RKO (cell line): ENCODE results near the gene NPVF.

Experiments
- DNase-seq: peaks from one replicate; pipeline ENCODE4 v3.0.0-alpha.2; 2016; ENCODE audit warnings: low spot score

The NPVF gene, protein sequence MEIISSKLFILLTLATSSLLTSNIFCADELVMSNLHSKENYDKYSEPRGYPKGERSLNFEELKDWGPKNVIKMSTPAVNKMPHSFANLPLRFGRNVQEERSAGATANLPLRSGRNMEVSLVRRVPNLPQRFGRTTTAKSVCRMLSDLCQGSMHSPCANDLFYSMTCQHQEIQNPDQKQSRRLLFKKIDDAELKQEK

GRCh38 chr7:25228386-25228785 lies at the start of gene NPVF:
TSS of gene NPVF (minus strand) at chr7:25228486. CDS start at chr7:25228439, 47 bp downstream.
- DNase-seq: no peak

- DNase-seq: no peak
Measured at GRCh38 chr7:25272265-25272664, 44.0 kb upstream of the NPVF start.

- no peak for DNase-seq
Measured at GRCh38 chr7:25263337-25263736, 35.1 kb upstream of the NPVF start.

GRCh38 chr7:25262586-25262985 lies 34.3 kb upstream of the NPVF start:
- no peak for DNase-seq

GRCh38 chr7:25261545-25262140 lies 33.4 kb upstream of the NPVF start:
- no peak for DNase-seq

- DNase-seq: no peak
Measured at GRCh38 chr7:25260862-25261494, 32.7 kb upstream of the NPVF start.

- peak; percentile 81 for DNase-seq
Measured at GRCh38 chr7:25259487-25260243, 31.4 kb upstream of the NPVF start.

GRCh38 chr7:25256333-25256819 lies 28.1 kb upstream of the NPVF start:
- no peak for DNase-seq

DNA sequence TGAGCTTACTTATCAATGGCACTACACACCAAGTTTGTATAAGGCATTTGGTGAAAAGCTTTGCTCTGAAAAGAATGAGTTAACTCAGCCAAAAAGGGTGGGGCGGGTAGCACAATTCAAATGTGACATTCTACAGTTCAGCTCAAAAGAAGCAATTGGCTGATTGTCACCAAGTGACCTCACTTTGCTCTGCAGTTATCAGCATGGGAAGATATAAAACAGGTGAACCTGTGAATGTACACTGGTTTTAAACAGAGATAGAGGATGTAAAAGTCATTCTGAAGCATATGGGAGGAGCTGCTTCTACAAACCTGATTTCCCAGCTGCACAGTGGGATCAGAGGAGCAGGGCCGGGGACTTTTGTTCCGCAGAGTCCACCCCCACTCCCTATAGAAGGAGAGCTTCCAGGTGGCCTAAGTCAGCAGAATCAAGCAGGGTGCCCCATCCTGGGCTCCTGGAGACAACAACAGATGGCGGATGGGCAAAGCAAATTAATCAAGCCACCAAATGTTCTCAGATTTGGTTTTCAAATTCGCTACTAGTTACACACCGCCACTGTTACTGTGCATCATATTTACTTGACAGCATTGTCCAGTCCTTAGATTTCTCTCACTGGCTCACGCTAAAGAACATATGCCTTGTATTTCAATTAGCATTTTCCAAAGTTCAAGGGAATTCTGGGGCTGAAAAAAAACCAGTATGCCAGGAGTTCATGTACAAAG lies 27.5 kb upstream of the NPVF start:
- no peak for DNase-seq

DNA sequence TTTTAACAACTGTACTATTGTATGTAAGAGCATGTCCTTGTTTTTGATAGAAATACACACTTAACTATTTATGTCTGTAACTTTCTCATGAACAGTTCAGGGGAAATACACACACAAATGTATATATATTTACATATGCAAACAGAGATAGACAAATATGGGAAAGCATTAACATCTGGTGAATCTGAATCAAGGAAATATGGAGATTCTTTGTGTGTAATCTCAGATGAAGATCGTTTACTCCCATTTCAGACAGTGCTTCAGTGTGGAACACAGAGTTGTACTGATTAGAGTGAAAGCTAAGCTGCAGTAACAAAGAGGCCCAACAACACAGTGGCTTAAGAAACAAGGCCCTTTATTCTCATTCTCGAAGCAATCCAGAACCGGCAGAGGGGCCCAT lies 26.3 kb upstream of the NPVF start:
- no peak for DNase-seq

DNA sequence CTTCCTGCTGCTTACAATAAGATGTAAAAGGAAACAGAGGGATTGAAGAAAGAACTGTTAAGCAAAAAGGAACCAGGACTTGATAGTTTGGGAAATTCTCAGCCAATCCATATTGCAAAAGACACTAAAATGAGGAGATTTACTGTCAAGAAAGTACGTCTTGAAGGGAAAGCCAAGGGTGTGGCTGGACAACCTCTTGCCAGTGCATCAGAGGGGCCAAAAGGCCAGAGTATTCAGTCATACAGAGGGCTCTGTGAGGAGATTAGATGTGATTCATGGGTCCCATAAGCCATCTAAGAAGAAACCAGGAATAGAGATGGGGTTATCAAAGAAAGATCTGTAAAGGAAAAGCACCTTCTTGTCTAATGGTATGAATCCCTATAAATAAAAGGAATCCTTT lies 25.4 kb upstream of the NPVF start:
- DNase-seq: no peak

DNA sequence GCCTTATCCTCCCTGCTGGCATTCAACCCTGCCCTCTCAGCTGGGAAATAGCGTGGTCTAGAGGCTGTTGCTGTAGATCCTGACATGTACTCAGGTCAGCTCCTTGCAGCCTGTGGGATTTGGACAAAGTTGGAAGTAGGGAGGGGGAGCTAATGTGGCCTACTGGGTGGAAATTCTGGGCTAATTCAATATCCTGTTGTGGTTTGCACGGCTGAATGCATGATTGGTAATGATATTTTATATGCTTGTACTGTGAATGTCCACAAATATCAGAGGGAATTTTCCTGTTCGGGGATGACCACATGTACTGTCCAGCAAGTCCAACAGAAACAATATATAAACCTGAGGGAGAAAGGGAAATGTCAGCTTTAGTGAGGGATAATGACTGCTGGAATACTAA lies 22.1 kb upstream of the NPVF start:
- no peak for DNase-seq

GRCh38 chr7:25249772-25250171 lies 21.5 kb upstream of the NPVF start:
- no peak for DNase-seq

GRCh38 chr7:25246306-25246705 lies 18.0 kb upstream of the NPVF start:
- no peak for DNase-seq

GRCh38 chr7:25244254-25245033 lies 16.2 kb upstream of the NPVF start:
- DNase-seq: no peak

DNA sequence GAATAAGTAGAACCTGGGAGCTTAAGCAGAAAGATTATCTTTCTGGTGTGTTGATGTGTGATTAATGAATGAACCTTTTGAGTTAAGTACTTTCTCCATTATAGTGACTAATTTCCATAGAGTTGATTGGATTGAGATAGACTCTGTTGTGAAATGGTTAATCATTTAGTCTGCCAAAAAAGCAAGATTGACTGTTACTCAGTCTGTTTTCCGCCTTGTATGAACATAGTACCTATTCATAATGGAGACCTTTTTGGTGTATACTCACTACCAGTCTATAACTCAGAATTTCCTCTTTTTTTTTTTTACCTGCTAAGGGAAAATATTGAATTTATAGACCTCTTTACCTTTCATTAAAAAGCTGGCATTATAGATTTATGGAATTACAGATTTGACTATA lies 14.4 kb upstream of the NPVF start:
- DNase-seq: no peak

- no peak for DNase-seq
Measured at GRCh38 chr7:25240896-25241295, 12.6 kb upstream of the NPVF start.

DNA sequence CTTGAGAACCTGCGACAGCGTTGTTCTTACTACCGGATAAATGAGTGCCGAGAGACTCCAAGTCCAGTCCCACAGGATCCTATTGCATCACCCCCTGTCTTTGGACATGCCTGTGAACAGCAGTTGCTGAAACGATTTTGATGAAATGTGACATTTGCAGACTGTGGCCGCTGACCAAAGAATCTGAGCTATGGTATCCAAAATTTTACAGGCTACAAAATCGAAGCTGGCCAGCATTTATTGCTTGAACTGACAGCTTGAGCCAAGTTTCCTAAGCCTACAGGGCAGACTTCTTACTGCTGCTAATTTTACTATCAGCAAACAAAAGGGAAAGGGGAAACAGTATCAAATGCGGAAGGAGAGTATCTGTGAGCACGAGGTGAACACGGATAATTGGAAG lies 12.1 kb upstream of the NPVF start:
- no peak for DNase-seq

DNA sequence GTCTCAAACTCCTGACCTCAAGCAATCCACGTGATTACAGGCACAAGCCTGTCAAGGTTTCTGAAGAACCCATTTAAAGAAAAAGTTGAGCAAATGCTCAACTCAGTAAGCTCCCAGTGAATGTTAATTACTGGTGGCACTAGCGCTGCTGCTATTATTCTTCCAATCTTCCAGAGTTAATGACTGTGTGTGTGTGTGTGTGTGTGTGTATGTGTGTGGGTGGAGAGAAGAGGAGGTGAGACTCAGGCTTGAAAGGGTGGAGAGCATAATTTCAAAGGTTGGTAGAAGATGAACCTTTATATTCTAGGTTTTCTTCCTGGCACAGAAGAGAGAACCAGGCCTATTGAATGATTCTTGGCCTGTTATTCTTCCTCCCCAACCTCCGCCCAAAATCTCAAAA lies 11.6 kb upstream of the NPVF start:
- no peak for DNase-seq

DNA sequence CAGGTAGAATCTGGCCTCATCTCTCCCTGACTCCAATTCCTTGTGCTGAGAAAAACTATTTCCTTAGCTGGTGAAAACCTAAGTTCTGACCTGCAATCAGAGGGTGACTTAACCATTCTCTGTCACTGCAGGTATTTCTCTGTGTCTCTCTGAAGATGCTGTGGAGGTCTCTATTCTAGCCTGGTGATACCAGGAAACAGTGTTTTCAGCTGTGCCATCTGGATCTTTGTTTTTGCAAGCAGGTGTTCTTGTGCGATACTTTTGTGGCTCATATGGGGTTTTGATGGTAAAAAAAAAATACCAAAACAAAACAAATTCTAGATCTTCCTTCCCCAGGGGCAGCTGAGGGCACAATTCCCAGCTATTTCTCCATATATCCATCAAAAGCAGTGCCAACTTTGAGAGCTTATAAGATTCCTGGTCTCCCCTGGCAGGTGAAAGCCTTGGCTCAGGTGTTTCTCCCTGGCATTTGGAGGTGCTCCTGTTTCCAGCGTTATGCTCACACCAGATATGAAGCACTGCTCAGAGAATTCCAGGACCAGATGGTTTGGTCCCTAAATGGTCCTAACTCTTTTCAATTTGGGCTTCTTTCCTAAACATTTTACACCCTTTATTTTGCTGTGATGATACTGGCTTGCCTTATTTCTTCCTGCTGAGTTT lies 9.9 kb upstream of the NPVF start:
- no peak for DNase-seq

DNA sequence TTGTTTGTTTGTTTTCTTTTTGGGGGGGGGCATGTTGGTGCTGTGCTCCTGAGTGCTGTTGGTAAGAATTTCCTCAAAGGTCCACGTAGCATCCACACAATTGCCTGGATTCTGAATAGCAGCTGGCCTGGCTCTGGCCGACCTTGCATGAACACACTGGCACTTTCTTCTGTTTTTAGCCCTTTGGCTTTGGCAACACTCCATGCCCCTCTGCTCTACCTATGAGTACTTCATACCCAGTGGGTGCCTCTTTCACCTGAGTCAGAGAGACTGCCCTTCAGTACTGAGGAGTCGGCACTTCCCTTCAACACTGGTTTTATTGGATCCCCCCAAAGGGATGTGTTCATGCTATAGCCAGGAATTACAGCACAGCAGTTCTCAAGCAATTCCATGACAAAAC lies 7.2 kb upstream of the NPVF start:
- no peak for DNase-seq
